ENCODE measurements around the gene KLHL29.

DNA sequence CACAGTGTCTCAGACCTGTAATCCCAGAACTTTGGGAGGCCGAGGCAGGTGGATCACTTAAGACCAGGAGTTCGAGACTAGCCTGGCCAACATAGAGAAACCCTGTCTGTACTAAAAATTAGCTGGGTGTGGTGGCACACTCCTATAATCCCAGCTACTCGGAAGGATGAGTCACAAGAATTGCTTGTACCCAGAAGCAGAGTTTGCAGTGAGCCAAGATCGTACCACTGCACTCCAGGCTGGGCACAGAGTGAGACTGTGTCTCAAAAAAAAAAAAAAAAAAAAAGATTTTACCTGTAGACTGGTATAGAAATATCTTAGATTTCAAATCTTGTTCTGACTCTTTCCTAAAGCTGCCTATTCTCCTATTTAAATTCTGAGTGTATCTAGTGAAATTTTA, 7.2 kb upstream of the KLHL29 start:
- TF ChIP-seq CTCF (IDR thresholded peaks at IDR 0.05; ENCODE audit: low read depth, low read length), result no peak
- TF ChIP-seq POLR2A (IDR thresholded peaks at IDR 0.05; ENCODE audit: extremely low read depth, insufficient read length), result no peak
- no peak for TF ChIP-seq MYC (IDR thresholded peaks at IDR 0.05; ENCODE audit: low read depth, low read length)

Data from NB4 (cell line).